GM21381 (cell line): ENCODE measurements around the gene HBS1L.

Source experiments
- ATAC-seq: cut with Tn5 transposase; IDR thresholded peaks from one replicate; pipeline ENCODE4 v1.9.1; 2021; ENCODE audit warnings: mild to moderate bottlenecking, moderate library complexity; ENCODE audit not compliant: unreplicated experiment

The HBS1L gene

DNA sequence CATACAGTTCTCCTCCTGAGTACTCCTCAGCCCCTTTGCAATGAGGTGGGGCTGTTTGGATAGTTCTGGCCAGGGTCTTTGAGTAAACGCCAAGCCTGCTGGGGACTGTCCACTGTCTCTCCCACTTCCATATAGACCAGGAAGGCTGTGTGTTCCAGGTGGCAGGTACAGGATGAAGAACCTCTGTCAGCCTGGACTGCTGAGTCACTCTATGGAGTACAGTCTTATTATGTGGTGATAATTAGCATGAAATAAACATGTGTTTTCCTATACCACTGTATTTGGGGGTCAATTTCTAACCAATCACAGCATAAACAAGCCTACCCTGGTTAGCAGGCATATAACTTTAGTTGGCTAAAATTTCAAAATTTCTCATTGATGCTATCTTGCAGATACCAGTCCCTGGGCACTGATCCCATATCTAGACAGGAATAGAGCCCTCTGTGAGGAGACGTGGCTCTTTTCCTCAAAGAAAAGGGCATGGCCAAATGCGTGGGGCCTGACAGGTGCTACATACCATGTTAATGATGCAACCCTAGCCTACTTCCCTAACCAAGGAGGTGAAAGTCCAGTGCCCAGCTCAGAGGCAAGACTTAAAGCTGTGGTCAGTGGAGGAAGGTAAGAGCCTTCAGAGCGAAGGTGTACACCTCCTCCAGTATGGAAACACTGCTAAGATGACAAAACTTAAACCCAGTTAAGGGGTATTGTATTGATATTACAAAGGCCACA is 100.2 kb downstream of the HBS1L start:
- ATAC-seq: no peak

DNA sequence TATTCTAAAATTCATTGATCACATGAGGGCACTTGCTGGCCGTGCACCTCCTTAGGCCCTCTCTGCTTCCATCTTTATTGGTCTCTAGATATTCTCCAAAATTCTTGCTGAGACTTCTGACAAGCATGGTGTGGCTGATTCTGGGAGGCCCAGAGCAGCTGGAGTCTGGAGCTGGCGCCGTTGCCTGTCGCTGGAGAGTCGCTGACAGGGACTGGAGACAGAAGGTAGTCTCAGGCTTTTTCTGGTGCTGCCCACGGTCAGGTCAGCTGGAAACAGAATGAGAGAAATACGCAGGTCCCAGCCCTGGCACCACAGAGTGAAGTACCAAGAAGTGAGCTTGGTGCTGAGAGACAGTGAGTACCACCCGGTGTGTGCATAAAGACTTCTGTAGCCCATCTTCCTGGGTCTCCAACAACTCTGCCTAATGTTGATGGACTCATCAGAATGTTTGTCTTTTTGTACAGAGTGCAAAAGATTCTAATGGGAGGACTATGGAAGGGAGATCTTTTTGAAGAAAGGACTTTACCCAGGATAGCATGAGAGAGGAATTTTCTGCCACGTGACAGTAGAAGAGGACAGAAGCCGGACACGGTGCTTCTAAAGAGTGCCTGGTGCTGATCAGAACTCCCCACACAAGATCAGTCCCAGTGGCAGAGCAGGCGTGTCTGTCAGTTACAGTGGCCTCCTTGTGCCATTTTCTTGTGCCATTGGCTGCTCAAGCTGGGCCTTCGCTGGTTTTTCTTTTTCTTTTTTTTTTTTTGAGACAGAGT is 102.9 kb downstream of the HBS1L start:
- no peak for ATAC-seq

DNA sequence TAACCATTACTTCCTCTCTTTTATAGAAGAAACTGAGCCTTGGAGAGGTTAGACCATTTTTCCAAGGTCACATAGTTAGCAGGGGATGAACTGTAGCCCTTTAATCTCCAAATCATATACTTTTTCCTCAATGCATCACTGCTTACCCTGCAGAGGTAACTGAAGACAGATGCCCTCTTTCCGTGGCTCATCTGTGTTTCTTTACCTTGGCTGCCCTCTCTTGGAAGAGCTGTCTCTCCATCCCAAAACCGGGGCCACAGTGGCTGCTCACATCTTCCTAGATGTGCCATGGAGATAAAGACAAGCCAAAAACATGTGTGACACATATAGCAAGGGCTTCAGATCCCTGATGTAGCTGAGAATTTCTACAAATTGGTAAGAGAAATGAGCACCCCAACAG is 104.1 kb downstream of the HBS1L start:
- no peak for ATAC-seq

DNA sequence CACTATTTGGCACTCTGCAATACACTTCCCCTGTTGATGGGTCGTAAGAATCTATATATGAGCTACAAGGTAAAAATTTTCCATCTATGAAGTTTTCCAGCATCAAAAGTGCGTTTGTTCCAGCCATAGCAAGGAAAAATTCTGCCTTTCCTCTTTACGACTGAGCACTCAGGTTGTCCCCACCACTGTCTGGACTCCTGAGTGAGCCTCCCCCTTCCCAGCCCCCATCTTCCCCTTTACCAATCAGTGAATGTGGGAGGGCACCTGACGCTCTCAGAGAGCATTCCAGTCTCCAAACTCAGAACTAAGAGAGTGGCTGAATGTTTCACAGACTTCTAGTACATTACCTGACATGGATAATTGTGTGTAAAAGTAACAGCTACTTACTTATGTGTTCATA is 104.7 kb downstream of the HBS1L start, which contains the start of gene ALDH8A1:
Gene ALDH8A1 (minus strand): TSS at position 175 of the 400 bp plus-strand sequence. CDS start 48 bp downstream, at position 127.
- no peak for ATAC-seq

DNA sequence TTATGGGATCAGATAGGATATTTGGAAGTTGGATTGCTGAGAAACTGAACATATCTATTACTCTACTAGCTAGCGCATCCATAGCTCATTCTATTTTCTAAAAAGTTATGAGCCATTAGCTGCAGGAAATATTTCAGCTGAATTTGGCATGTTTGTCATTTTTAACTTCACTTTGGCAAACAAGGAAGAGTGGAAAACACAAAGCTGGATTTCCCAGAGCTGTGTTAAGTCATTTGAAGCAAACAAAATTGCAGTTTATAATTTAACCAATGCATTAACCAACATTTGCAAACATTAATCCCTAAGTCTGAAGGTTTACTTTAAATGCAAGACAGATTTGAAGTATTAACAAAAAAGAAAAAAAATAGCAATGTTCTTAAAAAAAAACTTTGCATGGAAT is 105.9 kb downstream of the HBS1L start:
- ATAC-seq: no peak

DNA sequence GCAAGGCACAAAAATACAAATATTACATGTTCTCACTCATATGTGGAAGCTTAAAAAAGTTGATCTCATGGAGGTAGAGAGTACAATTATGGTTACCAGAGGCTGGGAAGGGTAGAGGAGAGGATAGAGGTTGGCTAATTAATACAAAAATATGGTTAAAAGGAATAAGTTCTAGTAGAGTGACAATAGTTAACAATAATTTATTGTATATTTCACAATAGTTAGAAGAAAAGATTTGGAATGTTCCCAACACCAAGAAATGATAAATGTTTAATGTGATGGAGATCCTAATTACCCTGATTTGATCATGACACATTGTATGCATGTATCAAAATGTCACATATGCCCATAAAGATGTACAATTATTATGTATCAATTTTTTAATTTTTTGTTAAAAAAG is 106.5 kb downstream of the HBS1L start:
- no peak for ATAC-seq

DNA sequence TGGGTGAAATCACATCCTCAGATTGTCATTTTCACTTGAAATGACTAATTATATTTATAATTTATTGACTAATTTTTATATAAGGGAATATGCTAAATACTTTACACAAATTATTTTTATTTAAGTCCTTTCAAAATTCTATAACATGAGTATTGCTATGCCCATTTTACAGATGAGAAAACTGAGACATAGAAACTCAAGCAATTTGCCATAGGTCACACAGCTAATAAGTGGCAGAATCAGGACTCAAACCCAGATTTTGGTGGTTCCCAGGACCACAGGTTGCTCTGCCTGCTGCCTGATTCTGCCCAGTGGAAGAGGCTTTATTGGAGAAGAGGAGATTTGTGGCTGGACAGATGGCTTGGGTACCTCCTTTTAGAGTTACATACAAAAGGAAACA is 109.6 kb downstream of the HBS1L start:
- no peak for ATAC-seq

DNA sequence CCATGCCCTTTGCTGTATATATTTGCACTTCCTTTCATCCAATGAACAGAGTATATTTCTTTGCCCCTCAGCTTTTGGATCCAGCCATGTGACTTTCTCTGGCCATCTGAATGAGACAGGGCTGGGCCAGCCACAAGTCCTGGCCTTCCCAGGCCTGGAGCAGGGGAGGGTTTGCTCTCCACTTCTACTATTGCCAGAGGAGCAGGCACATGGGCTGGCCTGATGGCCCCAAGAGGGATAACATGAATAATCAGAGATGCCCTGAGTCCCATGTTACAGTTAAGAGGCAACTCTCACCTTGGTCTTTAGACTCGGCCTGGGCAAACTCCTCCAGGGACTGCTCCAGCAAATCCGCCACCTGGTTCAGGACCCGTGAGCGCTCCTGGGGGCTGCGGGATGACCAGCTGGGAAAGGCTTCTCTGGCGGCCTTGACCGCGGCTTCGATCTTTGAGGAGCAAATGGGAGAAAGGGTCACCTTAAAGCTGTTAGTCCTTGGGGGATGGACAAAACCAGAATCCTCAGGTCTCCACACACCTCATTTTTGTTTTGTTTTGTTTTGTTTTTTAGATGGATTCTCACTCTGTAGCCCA is 111.0 kb downstream of the HBS1L start:
- ATAC-seq: no peak

DNA sequence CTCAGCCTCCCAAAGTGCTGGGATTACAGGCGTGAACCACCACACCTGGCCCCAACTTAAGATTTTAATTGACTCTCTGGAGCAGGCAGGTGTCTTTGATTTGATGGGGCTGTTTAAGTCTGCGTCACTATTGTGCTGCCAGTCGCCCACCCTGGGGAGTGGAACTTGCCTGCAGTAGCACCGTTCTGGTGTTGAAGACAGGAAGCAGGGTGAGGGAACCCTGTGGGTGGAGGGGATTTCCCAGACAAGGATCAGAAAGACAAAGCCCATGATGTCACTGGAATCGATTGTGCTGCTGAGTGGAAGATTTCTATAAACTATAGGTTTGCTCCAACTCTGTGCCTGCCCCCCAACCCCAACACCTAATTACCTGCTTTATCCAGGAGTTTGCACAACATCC is 115.7 kb downstream of the HBS1L start:
- no peak for ATAC-seq

DNA sequence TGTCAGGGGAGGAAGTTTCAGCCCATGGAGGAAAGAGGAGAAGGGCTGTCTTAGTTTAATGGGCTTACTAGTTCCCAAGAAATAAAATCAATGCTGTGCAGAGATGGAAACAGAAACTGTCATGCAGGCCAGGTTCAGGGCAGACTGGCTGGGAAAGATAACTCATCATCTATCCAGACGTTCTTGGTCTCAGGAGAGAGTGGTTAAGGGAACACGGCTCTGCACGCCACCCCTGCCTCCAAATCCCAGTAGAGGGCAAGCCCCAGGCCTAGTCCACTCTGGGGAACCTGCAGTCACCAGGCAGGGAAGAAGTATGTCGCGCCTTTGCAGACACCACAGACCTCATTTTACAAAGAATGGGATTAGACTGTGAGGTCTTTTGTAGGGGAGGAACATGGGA is 117.2 kb downstream of the HBS1L start:
- no peak for ATAC-seq

DNA sequence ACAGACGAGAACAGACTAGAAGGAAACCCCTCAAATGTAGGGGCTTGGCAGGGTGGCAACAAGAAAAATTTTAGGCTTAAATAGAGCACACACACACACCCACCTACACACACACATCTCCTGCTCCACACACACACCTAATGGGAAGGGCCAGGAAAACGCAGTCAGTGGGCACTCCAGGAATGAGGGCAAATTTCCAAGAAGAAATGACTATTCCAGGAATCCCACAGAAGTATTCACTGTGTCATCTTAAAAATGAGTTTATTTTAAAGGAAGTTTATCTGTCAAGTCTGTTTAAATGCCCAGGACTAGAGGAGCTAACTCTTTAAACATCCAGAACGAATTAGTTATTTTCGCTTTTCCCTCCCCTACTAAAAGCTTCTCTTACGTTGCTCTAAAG is 117.7 kb downstream of the HBS1L start:
- no peak for ATAC-seq

DNA sequence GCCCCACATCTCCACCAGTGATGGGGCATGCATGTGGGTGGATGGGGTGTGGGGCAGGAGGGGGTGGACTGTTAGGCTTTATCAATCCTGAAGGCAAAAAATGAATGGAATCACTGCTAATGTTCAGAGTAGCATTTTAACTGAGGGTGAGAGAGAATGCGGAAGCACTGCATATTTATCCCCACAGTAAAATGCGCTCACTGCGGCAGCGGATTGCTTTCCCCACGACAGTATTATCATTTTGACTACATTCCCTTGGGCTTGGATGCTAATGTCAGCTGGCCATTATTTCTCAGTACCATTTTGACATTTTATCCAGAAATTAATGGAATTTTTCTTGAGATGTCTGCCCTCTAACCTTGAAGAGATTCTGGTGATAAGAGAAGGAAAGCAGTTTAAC is 118.1 kb downstream of the HBS1L start:
- ATAC-seq: no peak

DNA sequence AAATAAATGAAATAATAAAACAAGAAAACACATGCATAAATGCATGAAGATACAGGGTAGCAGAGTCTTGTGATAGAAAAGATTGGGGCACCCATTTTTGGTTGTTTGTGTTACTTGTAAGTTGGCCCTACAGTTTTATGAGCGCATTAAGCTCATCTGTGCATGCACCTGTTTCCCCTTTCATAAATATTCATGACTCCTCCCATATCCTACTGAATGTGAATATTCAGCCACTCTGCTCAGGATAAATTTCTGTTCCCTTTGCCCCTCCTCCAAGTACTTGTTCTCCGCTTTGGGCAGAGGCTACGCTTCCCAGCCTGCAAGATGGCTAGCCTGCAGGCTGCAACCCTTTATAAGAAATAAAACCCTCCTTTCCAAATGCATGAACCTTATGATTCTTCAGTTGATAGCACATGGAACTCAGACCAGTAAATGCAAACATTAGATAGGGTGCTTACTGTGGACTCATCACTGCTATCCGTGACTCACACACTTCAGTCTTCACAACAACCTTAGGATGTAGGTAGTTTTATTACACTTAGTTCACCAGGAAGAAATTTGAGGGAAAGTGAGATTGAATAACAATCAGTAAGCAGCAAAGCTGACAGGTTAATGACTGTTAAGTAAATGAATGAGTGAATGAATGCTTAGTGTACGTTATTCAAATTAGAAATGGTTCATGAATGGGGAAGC is 119.7 kb downstream of the HBS1L start:
- ATAC-seq: no peak

DNA sequence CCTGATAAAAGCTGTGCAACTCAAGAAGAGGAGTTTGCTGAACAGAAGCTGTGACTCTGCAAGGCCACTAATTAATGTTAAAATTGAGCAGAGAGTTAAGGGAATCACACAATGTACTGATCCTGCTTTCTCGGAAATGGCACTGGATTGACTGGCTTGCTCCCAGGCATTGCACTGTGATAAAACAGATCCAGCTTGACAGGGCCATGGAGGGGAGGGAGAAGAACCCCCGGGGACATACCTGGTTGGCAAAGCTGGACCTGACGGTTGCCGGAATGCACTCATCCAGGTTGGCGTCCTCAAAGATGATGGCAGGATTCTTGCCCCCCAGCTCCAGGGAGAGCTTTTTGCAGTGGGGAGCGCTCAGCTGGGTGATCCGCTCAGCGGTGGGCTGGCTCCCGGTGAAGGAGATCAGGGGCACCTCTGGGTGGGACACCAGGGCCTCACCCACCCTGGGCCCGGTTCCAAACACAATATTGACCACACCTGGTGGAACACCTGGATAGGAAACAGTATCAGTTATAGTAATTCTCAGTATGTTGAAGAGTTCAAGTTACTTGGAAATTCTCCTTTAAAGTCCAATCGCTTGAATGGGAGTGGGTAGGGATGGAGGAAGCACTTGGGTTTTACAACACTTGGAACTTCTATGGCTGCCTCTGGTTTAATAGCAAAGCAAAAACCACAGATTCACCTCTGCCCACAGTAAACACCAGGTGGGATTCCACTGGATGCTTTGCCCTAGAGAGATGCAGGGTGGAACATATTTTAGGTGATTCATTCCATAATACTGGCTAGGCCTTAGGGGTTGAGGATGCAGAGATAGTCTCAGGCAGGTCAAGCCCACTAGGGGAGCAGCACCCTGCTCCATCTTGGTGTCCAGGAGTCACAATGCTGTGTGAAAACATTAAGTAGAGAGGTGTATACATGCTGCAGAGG is 121.8 kb downstream of the HBS1L start:
- ATAC-seq: no peak

DNA sequence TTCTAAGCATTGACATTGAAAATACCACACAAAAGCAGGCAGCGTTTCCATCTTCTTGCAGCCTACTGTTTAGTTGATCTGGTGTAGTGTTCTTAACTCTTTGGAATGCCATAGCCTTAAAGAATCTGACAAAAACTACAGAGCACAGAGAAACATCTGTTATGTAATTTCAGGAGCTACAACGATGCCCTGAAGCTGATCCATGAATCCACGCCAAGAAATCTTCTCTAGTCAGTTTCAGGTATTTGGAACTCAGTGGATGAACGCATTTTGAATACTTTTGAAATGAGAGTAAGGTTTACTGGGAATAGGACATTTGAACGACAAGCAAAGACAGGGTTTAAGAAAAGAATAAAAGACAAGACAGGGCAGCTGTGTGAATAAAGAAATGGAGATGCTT is 122.5 kb downstream of the HBS1L start:
- no peak for ATAC-seq

DNA sequence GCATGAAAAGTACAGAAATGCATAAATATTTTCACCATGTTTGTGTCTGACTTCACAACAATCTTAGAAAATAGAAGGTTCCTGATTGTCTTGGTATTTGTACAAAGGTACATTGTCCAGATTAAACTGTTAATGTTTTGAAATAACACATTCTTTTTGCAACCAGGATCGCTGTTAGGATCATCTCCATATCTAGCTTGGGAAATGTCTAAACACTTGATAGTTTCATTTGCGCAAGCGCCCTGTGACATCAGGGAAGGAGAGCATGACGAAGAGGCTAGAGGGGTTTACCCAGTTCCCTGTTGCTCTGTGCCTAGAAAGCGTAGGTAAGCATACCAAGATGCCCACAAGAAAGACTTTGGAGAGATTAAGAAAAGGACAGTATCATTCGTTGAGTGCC is 124.2 kb downstream of the HBS1L start:
- no peak for ATAC-seq

DNA sequence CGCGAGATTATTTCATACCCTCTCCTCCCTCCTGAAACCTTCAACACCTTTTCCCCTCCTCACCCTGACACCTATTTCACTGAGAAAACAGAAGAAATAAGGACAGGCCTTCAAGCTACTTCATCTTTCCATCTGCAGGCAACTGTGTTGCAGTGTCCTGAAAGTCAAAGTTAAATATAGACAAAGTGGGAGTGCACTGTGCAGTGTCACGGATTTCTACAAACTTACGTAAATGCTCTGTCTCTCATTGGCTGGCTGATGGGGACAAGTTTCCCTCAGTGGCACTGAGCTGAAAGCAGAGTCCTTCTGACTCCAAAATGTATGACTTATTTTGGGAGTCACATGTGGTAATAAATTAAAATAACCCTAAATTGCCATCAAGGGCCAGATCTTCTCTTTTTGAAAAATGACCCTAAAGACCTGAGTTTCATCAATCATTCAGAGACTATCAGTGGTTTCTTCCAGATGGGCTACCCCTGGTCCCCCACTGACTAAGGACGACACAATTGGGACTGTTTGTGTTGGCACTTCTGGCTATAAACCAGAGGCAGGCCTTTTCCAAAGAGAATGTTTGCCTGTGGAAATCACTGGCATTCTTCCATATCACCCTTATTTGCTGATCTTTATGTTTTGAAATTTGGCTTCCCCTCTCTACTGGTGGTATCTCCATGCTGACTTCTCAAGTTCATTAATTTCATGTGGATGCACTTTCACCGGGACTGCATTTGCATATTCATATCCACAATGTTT is 126.3 kb downstream of the HBS1L start:
- no peak for ATAC-seq

DNA sequence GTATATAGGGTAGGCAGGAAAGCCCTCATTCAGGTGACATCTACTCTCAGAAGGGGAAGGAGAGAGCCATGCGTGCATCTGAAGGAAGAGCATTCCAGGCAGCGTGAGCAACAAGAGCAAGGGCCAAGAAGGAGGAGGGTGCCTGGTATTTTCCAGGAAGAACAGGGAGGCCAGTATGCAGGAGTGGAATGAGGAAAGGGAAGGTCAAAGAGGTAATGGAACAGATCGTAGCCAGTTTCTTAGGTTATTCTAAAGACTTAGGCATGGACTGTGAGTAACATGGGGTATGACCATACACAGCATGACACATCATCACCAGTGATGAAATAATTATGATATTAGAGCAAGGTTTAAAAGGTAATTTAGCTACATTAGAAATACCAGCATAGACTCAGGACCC is 128.8 kb downstream of the HBS1L start:
- no peak for ATAC-seq

DNA sequence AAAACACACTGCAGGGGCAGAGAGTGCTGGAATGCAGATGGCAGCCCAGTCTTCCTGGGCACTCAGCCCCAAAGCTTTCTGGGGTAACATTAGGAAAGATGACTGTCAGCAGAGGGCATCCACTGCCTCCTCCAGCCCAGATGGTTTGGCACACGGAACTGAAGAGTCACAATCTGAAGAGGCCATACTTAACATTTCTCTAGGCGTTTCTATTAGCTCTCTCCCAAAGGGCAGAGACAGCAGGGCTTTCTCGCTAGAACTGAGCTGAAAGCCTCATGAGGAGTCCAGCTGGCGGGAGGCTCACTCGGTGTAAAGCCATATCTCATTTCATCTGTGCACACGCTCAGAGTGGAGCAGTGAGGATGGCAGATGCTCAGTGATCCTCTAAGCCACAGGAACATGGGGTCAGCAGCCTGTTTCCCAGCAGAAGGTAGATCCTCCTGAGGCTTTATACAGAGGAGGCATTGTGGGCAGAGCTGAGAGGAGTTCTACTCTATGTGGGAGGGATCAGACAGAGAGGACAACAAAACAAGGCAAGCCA is 132.8 kb downstream of the HBS1L start:
- no peak for ATAC-seq
